A549 (cell line): ENCODE results near the gene FAM53B. TPM values are rescaled to one million over a fixed set of nuclear protein-coding genes. Genes with fewer than 3 reads are reported as not detected.

Experiments
- ATAC-seq, 2 experiments: fragments of 200-7000 bp in 1 of 2; fragments of >200 bp in 1 of 2; cut with Nextera tagmentation in 1 of 2; cut with Tn5 transposase in 1 of 2; 3 replicates each; pipeline versions ENCODE4 v1.8.0 to v1.9.1; 2018 to 2020; ENCODE audit warnings: mild to moderate bottlenecking in 1 of 2, moderate library complexity in 1 of 2
- CTCF ChIA-PET: fragments of 300-600 bp; sonication (Branson Sonifier 250); formaldehyde crosslinking; extraction: SDS; loops from one replicate; lab custom pipeline; 2021; ENCODE audit warnings: antibody characterized with exemption, inconsistent platforms; lab: Yijun Ruan, JAX
- POLR2A ChIA-PET: fragments of 350-600 bp; formaldehyde crosslinking; extraction: SDS; loops from one replicate; lab custom pipeline; 2021; ENCODE audit warnings: antibody characterized with exemption, inconsistent platforms; lab: Yijun Ruan, JAX
- DNase-seq, 2 experiments: peaks; one replicate each; pipeline versions ENCODE4 v3.0.0 to v3.0.0-alpha.2; 2011 to 2016; ENCODE audit warnings: low read depth in 1 of 2, low spot score in 1 of 2
- FAIRE-seq: peaks from 2 replicates; lab custom pipeline; 2011; peaks lifted over from hg19 to GRCh38; lab: Jason Lieb, UNC
- H3K27ac ChIP-seq, 2 experiments: fragments of >200 bp; sonication (Bioruptor Twin); formaldehyde crosslinking; 3 replicates each; pipeline ENCODE4 v1.5.1; 2016 to 2017
- H3K4me1 ChIP-seq: fragments of >200 bp; sonication (Bioruptor Twin); formaldehyde crosslinking; 3 replicates; pipeline ENCODE4 v1.6.1; 2016
- H3K4me2 ChIP-seq: fragments of >200 bp; sonication (Bioruptor Twin); formaldehyde crosslinking; 3 replicates; pipeline ENCODE4 v1.6.1; 2016
- H3K4me3 ChIP-seq: fragments of >200 bp; sonication (Bioruptor Twin); formaldehyde crosslinking; 3 replicates; pipeline ENCODE4 v1.5.1; 2016
- H3K9me3 ChIP-seq: fragments of >200 bp; sonication (Bioruptor Twin); formaldehyde crosslinking; 3 replicates; pipeline ENCODE4 v1.6.1; 2016
- ATOH8 ChIP-seq: fragments of 250-450 bp; sonication (Bioruptor Pico); IDR thresholded peaks from 2 replicates; pipeline ENCODE4 v1.5.0; 2020; ENCODE audit warnings: low read depth, mild to moderate bottlenecking, moderate library complexity
- CEBPB ChIP-seq, 2 experiments: fragments of >200 bp in 1 of 2; sonication (Bioruptor Twin) in 1 of 2; formaldehyde crosslinking in 1 of 2; IDR thresholded peaks; 2 replicates each; pipeline ENCODE4 v1.6.1; 2012 to 2016
- CHD2 ChIP-seq: fragments of 150-350 bp; IDR thresholded peaks from 2 replicates; pipeline ENCODE4 v1.6.1; 2014; ENCODE audit warnings: low read length; ENCODE audit not compliant: partially characterized antibody
- CTCF ChIP-seq: fragments of >200 bp; sonication (Bioruptor Twin); formaldehyde crosslinking; IDR thresholded peaks from 3 replicates; pipeline ENCODE4 v1.5.1; 2016
- EHF ChIP-seq: fragments of 250-450 bp; sonication (Bioruptor Pico); IDR thresholded peaks from 2 replicates; pipeline ENCODE4 v1.5.0; 2020; ENCODE audit warnings: mild to moderate bottlenecking
- FOSL2 ChIP-seq, 2 experiments: fragments of 450-650 bp in 1 of 2; fragments of >200 bp in 1 of 2; sonication (Bioruptor Twin) in 1 of 2; formaldehyde crosslinking; IDR thresholded peaks; 2 replicates each; pipeline versions ENCODE4 v1.5.0 to v1.6.1; 2016 to 2020; ENCODE audit warnings: mild to moderate bottlenecking in 1 of 2, moderate library complexity in 1 of 2
- FOXS1 ChIP-seq: fragments of 250-450 bp; sonication (Bioruptor Pico); IDR thresholded peaks from 2 replicates; pipeline ENCODE4 v1.5.0; 2020; ENCODE audit warnings: mild to moderate bottlenecking, moderate library complexity
- HMGXB4 ChIP-seq: fragments of 250-450 bp; sonication (Bioruptor Pico); IDR thresholded peaks from 2 replicates; pipeline ENCODE4 v1.5.0; 2021; ENCODE audit warnings: mild to moderate bottlenecking, moderate library complexity, borderline replicate concordance
- JUN ChIP-seq, 2 experiments: fragments of >200 bp; sonication (Bioruptor Twin); formaldehyde crosslinking; IDR thresholded peaks; 2 replicates in 1 of 2; 3 replicates in 1 of 2; pipeline ENCODE4 v1.6.1; 2016 to 2017
- JUNB ChIP-seq: fragments of >200 bp; sonication (Bioruptor Twin); formaldehyde crosslinking; IDR thresholded peaks from 2 replicates; pipeline ENCODE4 v1.6.1; 2016
- MAFK ChIP-seq: fragments of 450-650 bp; IDR thresholded peaks from 2 replicates; pipeline ENCODE4 v1.6.1; 2014; ENCODE audit not compliant: partially characterized antibody
- RAD21 ChIP-seq, 2 experiments: fragments of >200 bp in 1 of 2; sonication (Bioruptor Twin) in 1 of 2; formaldehyde crosslinking in 1 of 2; IDR thresholded peaks in 1 of 2; conservative IDR thresholded peaks in 1 of 2; 2 replicates in 1 of 2; 3 replicates in 1 of 2; pipeline ENCODE4 v1.6.1; 2012 to 2018; ENCODE audit warnings: inconsistent platforms in 1 of 2
- REST ChIP-seq: fragments of 200-600 bp; sonication (generic); IDR thresholded peaks from 2 replicates; pipeline ENCODE4 v1.6.1; 2016; ENCODE audit warnings: antibody characterized with exemption, mild to moderate bottlenecking, moderate library complexity
- RNF2 ChIP-seq: fragments of 200-600 bp; sonication (generic); IDR thresholded peaks from 2 replicates; pipeline ENCODE4 v1.6.1; 2016; ENCODE audit warnings: low read depth, mild to moderate bottlenecking, antibody characterized with exemption, moderate library complexity, borderline replicate concordance
- SMC3 ChIP-seq: fragments of >200 bp; sonication (Bioruptor Twin); formaldehyde crosslinking; IDR thresholded peaks from 3 replicates; pipeline ENCODE4 v1.6.1; 2018; ENCODE audit warnings: inconsistent platforms
- SREBF2 ChIP-seq: fragments of 450-650 bp; IDR thresholded peaks from 2 replicates; pipeline ENCODE4 v1.6.1; 2014; ENCODE audit warnings: mild to moderate bottlenecking, moderate library complexity
- WGBS: methylation state at CpG from one replicate; pipeline ENCODE4 v1.1.6; 2017; ENCODE audit errors: missing lambda C conversion rate; 5-methylcytosine and 5-hydroxymethylcytosine counted together
- polyA plus RNA-seq, 4 experiments: library from polyadenylated mRNA; depleted of rRNA in 3 of 4; stranded (reverse); fragments of >200 nt; fragmentation: RNase III in 1 of 4; extraction: RNeasy Plus Mini Kit Qiagen cat#74134 plus additional on column Dnase treatment in 1 of 4; gene quantifications; 2 replicates in 3 of 4; 3 replicates in 1 of 4; pipeline ENCODE4 v1.2.3, GENCODE V29; 2011 to 2017

The FAM53B gene
- polyA plus RNA-seq, 2 of the 4 experiments (the other 2 are of a cell fraction): 5.1 to 8.5 TPM

GRCh38 chr10:124668517-124669051, 75.6 kb downstream of the FAM53B start (continued):
- TF ChIP-seq RNF2: no peak
- TF ChIP-seq RAD21 (conservative IDR thresholded peaks at IDR 0.05 in 1 of 2, IDR thresholded peaks at IDR 0.05 in 1 of 2): no peak
- no peak for TF ChIP-seq CHD2
- TF ChIP-seq, all 56 proteins: peak for 0

- CTCF ChIA-PET: no interaction called here
- POLR2A ChIA-PET: no interaction called here
- no peaks in the 10 kb centered on the region for H3K9me3 ChIP-seq
- FAIRE-seq: no peak
- H3K4me2 ChIP-seq: no peak overlapping the region
- TF ChIP-seq FOXS1 (CRISPR knock-in tag) (no peak), JUNB (no peak), FOSL2 (IDR thresholded peaks at IDR 0.05) (no peak), FOSL2 (CRISPR knock-in tag; IDR thresholded peaks at IDR 0.05) (no peak), ATOH8 (CRISPR knock-in tag) (no peak), JUN (IDR thresholded peaks at IDR 0.05) (no peak), CEBPB (IDR thresholded peaks at IDR 0.05) (no peak), SREBF2 (no peak), MAFK (no peak), CTCF (no peak), EHF (no peak), REST (no peak), SMC3 (no peak), HMGXB4 (CRISPR knock-in tag) (no peak)
- no peak overlapping the region for H3K27ac ChIP-seq
- 87% methylated on average over 15 of the region's 15 CpGs for WGBS
- H3K4me3 ChIP-seq: no peak overlapping the region
- no peak for ATAC-seq
- no peak for DNase-seq
- H3K4me1 ChIP-seq: peaks cover 11% of the 10 kb centered on the region; the same call in 2 of the 3 replicates
Measured at GRCh38 chr10:124667425-124668345, 76.5 kb downstream of the FAM53B start.
